Glutamatergic neuron (in vitro differentiated cells): ENCODE results near the gene NUP107. TPM values are rescaled to one million over a fixed set of nuclear protein-coding genes. Genes with fewer than 3 reads are reported as not detected.

Experiments
- DNase-seq: peaks from one replicate; pipeline ENCODE4 v3.0.0; 2022
- H3K27ac Mint-ChIP-seq: one replicate; pipeline ENCODE4 v1.8.0; 2020; ENCODE audit warnings: mild to moderate bottlenecking, mixed read lengths, inconsistent platforms; ENCODE audit not compliant: unreplicated experiment
- H3K27me3 Mint-ChIP-seq: one replicate; pipeline ENCODE4 v1.8.0; 2020; ENCODE audit warnings: mild to moderate bottlenecking, moderate library complexity, mixed read lengths, inconsistent platforms; ENCODE audit not compliant: unreplicated experiment
- H3K36me3 Mint-ChIP-seq: one replicate; pipeline ENCODE4 v1.8.0; 2020; ENCODE audit warnings: mild to moderate bottlenecking, mixed read lengths, inconsistent platforms; ENCODE audit not compliant: unreplicated experiment
- H3K4me1 Mint-ChIP-seq: one replicate; pipeline ENCODE4 v1.8.0; 2020; ENCODE audit warnings: mild to moderate bottlenecking, low read depth, mixed read lengths, inconsistent platforms; ENCODE audit not compliant: unreplicated experiment
- H3K4me3 Mint-ChIP-seq: one replicate; pipeline ENCODE4 v1.8.0; 2020; ENCODE audit warnings: mild to moderate bottlenecking, mixed read lengths, inconsistent platforms; ENCODE audit not compliant: unreplicated experiment
- H3K9me3 Mint-ChIP-seq: one replicate; pipeline ENCODE4 v1.8.0; 2020; ENCODE audit warnings: mild to moderate bottlenecking, moderate library complexity, mixed read lengths, inconsistent platforms; ENCODE audit not compliant: unreplicated experiment
- CTCF ChIP-seq: fragments of 200-600 bp; sonication (generic); IDR thresholded peaks from one replicate; pipeline ENCODE4 v1.5.0; 2021; ENCODE audit not compliant: partially characterized antibody, unreplicated experiment
- total RNA-seq: library from RNA; stranded (reverse); fragmentation: NEBNext Ultra II Directional; extraction: Animal tissue kit (Norgen Biotek cat#: 25700); gene quantifications from one replicate; pipeline ENCODE4 v1.2.1, GENCODE V29; 2021; ENCODE audit not compliant: unreplicated experiment

NUP107 gene
- total RNA-seq, 1 donor from 2014 or later, result 51.6 TPM

GRCh38 chr12:68792952-68793351 lies 106.2 kb downstream of the NUP107 start:
- Mint-ChIP-seq H3K27me3 (no peaks in the 10 kb centered on the region), H3K36me3 (no peaks in the 10 kb centered on the region), H3K9me3 (no peaks in the 10 kb centered on the region), H3K27ac (no peak overlapping the region), H3K4me1 (peaks cover 8% of the 10 kb centered on the region), H3K4me3 (no peak overlapping the region)
- no peak for DNase-seq
- TF ChIP-seq CTCF, result no peak

GRCh38 chr12:68793436-68793835 lies 106.7 kb downstream of the NUP107 start:
- H3K27ac Mint-ChIP-seq, result no peak overlapping the region
- no peaks in the 10 kb centered on the region for H3K9me3 Mint-ChIP-seq
- H3K27me3 Mint-ChIP-seq, result no peaks in the 10 kb centered on the region
- TF ChIP-seq CTCF, result no peak
- DNase-seq, result no peak
- peaks cover 8% of the 10 kb centered on the region for H3K4me1 Mint-ChIP-seq
- H3K4me3 Mint-ChIP-seq, result no peak overlapping the region
- no peaks in the 10 kb centered on the region for H3K36me3 Mint-ChIP-seq

GRCh38 chr12:68793975-68794652 lies 107.3 kb downstream of the NUP107 start:
- Mint-ChIP-seq H3K9me3 (no peaks in the 10 kb centered on the region), H3K27ac (no peak overlapping the region), H3K4me3 (no peak overlapping the region), H3K4me1 (peaks cover 8% of the 10 kb centered on the region), H3K36me3 (no peaks in the 10 kb centered on the region), H3K27me3 (no peaks in the 10 kb centered on the region)
- DNase-seq, result no peak
- TF ChIP-seq CTCF, result no peak

- Mint-ChIP-seq H3K4me1 (peaks cover 8% of the 10 kb centered on the region), H3K4me3 (no peak overlapping the region), H3K27me3 (no peaks in the 10 kb centered on the region), H3K27ac (no peak overlapping the region), H3K9me3 (no peaks in the 10 kb centered on the region), H3K36me3 (no peaks in the 10 kb centered on the region)
- TF ChIP-seq CTCF, result no peak
- no peak for DNase-seq
Observed at GRCh38 chr12:68794653-68795251, 108.0 kb downstream of the NUP107 start.

Other genes with a start within 250 kb of the NUP107 start
- 68.2 TPM for gene RAP1B, start 76.1 kb upstream of the NUP107 start, total RNA-seq
- 26.2 TPM for gene SLC35E3, start 59.2 kb downstream of the NUP107 start, total RNA-seq
- 84.9 TPM for gene MDM2, start 121.2 kb downstream of the NUP107 start, total RNA-seq
- not detected for gene CPM, start 246.2 kb downstream of the NUP107 start, total RNA-seq